Fibroblast of lung (primary cell): Measurements from ENCODE around the gene RGS10.

Source experiments
- CTCF ChIP-seq, 2 donors: IDR thresholded peaks in 1 of 2; conservative IDR thresholded peaks in 1 of 2; 1 replicate in 1 of 2; 2 replicates in 1 of 2; pipeline ENCODE4 v1.5.1; 2011 to 2012; ENCODE audit warnings: low read length in 2 of 2, control low read depth in 1 of 2, inconsistent platforms in 1 of 2, low read depth in 1 of 2, mild to moderate bottlenecking in 1 of 2
- EZH2 ChIP-seq: IDR thresholded peaks from 2 replicates; pipeline ENCODE4 v1.5.1; 2012; ENCODE audit warnings: low read length, control low read depth, mild to moderate bottlenecking; ENCODE audit errors: missing control alignments

- TF ChIP-seq CTCF (conservative IDR thresholded peaks at IDR 0.05 in 1 of 2, IDR thresholded peaks at IDR 0.05 in 1 of 2; ENCODE audit: low read depth in 1 of 2, low read length in 2 of 2) (no peak), EZH2 (no peak)
These were observed 23.6 kb downstream of the RGS10 start for GRCh38 chr10:119518936-119519335.
